T-helper 9 cell (primary cell): ENCODE measurements around the gene MRPL24.
A peak's percentile ranks its signal among the peaks of the same experiment; 100 is the strongest.

Experiments
- DNase-seq: peaks from one replicate; pipeline ENCODE4 v3.0.0-alpha.2; 2020

MRPL24 gene

GRCh38 chr1:156709757-156710489, 31.0 kb downstream of the MRPL24 start:
- DNase-seq: no peak

DNA sequence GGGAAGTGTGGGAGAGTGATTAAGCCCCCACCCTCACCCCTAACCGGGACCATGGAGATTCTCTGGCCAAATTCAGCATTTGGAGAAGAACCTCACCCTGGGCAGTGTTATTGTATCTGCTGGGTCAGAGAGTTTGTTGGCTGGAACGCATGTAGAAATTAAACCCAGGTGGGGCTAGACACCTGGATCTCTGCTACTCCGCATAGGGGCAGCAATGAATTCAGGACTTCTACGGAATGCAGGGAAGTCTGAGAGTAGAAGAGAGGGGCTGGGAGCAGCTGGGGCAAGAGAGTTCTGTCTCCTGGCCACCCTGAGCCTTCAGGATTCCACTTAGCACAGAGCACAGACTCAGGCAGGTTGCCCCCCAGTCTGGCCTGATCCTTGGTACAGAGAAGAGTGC, 31.9 kb downstream of the MRPL24 start:
- no peak for DNase-seq

DNA sequence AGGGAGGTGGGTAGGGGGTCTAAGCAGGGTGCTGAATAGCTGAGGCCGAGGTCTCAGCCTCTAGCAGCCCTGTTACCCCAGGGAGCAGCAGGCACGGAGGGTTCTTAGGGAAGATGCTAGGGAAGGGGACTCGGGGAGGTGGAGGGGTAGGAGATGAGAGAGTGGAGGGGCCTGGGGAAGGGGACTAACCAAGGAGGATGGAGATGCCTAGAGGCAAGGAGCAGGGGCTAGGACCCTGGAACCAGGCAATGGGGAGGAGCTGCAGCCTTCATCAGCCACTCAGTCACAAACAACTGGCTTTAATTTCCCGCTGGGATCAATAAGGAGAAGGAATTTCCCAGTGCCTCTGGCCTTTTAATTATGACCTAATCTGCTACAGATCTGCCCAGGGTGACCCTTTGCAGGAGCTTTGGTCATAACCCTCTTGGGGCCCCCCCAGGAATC, 32.6 kb downstream of the MRPL24 start:
- no peak for DNase-seq

GRCh38 chr1:156707417-156708217, 33.3 kb downstream of the MRPL24 start:
- DNase-seq: no peak

DNA sequence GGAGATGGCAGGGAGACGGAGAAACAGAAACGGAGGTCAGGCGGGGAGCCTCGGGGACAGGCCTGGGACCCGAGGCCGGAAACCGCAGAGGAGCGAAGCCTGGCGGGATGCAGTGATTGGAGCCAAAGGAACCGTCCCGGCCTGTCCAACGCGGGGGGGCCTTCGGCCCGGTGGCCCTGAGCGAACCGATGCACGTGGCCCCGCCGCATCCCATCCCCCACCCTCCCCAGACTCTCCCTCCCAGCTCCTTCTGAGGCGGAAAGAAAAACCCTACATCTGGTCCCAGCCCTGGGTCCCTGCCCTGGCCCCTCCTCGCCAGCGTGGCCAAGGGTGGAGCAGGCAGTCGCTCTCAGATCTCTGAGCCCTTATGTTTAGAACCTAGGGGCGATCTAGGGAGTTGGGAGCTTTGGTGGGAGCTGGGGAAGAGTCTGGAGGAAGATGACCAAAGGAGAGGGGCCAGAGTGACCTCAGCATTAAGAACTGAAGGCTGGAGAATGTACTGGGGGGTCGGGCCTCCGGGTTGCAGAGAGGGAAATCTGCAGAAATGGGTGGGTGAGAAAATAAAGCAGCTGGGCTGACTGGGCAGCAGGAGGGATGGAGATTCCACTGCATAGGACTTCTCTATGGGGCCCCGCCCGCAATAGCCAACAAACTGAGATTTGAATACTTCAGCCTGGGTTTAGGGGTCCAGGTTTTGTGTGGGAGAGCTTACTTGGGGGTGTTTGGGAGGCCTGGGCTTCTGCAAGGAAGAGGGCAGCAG, 34.1 kb downstream of the MRPL24 start:
- no peak for DNase-seq

GRCh38 chr1:156705918-156706656, 34.8 kb downstream of the MRPL24 start:
- DNase-seq: peak; percentile 78

GRCh38 chr1:156705321-156705917, 35.5 kb downstream of the MRPL24 start, which contains the start of gene CRABP2:
Gene CRABP2 (minus strand): TSS chr1:156705583. CDS start chr1:156705446, 137 bp downstream.
- DNase-seq: peak; percentile 23

GRCh38 chr1:156704930-156705320, 36.0 kb downstream of the MRPL24 start:
- peak; percentile 21 for DNase-seq

DNA sequence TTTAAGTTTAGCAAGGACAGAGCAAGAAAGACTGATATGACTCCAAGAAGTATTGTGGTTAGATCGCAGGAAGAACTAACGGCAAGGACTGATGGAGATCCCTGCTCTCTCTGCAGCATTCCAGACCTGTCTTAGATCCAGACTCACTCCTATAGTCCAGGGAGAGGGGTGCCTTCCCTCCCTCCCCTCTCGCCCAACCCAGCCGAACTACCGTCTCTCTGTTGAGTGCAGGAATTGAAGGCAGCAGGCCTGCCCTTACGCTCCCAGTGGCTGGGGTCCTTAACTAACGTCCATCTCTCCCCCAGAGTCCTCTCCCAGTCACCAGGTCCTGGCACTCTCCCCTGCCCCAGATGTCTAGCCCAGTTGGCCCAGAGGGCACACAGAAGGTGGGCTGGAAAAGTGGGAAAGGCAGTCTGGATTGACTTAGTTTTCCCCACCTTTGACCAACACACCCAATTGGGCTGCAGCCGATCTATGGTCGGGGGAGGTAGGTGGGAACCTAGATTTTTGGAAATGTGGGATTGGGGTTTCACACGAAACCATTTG, 36.6 kb downstream of the MRPL24 start:
- DNase-seq: no peak

DNA sequence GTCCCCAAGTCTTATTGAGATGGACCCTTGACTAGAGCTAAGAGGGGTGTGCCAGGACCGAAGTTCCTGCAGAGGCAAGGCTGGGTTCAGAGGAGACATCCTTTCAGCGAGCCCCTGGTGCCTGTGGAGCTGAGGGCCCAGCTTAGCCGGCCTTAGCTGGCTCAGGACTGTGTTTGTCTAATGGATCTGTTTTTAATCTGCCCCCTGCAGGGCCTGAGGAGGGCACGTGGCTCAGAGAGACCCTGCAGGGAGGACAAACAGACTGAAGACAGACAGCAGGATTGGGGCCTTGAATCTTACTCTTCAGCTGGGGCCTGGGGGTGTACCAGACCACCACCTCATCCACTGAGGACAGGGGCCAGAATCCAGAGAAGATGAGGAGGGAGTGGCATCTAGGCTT, 37.1 kb downstream of the MRPL24 start:
- no peak for DNase-seq

GRCh38 chr1:156703336-156703735, 37.6 kb downstream of the MRPL24 start:
- no peak for DNase-seq

DNA sequence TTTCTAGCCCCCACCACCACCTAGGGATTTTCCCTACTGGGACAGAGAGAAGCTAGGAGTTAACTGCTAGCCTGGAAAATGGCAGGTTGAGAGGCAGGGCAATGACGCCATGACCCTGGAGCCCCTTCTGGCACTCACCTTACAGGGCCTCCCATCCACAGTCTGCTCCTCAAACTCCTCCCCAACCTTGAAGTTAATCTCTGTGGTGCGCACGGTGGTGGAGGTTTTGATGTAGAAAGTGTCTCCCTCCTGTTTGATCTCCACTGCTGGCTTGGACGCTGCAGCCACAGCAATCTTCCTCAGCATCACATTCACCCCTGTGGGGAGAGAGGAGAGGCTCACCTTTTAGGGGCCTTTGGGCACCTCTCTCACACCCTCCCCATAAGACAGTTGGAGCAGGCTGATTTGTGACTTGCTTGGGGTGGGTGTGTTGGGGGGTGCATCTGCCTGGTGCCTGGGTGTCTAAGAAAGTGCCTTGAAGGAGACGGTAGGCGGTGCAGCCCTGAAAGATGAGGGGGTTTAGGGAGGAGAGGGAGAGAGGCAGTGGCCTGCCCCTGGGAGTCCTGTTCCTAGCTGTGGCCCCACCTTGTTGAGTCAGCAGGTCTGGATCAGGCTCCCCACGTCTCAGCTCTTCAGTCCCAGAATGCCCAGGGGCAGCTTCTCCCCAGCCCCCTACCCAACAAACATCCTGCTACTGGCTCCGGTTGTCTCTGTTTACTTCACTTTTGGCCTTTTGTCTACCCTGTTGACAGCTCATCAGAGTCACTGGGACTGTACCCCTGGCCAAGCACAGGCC, 40.0 kb downstream of the MRPL24 start:
- no peak for DNase-seq

GRCh38 chr1:156698995-156699394, 41.9 kb downstream of the MRPL24 start:
- no peak for DNase-seq

DNA sequence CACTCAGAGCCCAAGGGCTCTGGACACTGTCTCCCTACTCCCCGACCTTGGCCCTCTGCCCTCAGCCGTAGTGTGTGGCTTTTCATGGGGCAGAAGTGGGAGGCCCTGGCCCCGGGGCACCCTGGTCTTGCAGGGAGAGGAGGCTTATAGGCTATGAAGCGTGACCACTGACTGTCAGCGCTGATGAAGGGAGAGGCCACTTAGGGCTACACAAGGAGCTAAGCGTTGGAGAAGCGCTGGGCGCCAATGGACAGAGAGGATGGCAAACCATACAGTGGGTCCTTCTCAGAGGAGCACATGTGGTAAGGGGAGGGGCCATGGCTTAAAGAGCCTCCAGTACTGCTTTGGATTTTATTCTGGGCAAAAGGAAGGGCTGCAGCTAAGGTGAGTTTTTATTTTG, 43.4 kb downstream of the MRPL24 start:
- no peak for DNase-seq

GRCh38 chr1:156696755-156697154, 44.1 kb downstream of the MRPL24 start:
- no peak for DNase-seq

- no peak for DNase-seq
Observed at GRCh38 chr1:156694690-156694962, 46.3 kb downstream of the MRPL24 start.

DNA sequence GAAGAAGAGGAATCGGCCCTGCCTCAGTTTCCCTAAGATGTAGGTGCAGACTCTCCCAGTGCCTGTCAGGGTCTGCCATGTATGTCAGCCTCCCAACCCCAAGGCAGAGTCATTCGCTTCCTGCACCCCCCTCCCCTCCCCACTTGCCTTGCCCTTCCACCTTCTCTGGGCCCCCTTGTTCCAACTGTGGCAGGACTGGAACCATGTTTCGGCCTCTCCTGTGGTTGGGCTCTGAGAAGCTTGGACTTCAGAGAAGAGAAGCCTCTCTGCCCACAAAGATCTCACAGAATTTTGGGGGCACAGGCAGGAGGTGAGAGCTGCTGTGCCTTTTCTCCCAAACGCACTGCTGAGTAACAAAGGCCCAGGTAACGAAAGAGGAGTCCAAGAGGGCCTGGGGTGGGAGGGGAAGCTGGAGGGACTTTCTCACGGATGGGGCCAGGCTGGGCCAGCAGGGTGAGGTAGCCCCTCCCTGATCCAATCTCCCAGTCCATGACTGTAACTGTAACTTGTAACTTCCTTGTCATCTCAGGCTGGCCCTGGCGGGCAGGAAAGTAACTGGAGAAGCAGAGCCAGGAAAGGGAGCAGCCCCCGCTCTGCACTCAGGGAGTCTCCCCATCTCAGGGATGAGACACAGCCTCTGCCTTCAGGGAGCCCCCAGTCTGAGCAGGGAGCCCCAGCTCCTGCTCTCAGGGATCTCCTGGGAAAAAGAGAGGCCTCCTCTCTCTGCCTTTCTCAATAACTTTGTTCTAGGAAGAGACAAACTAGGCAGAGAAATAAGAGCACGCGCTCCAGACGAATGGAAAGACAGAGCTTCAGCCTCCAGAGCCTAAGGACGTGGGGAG, 46.8 kb downstream of the MRPL24 start:
- DNase-seq: no peak

DNA sequence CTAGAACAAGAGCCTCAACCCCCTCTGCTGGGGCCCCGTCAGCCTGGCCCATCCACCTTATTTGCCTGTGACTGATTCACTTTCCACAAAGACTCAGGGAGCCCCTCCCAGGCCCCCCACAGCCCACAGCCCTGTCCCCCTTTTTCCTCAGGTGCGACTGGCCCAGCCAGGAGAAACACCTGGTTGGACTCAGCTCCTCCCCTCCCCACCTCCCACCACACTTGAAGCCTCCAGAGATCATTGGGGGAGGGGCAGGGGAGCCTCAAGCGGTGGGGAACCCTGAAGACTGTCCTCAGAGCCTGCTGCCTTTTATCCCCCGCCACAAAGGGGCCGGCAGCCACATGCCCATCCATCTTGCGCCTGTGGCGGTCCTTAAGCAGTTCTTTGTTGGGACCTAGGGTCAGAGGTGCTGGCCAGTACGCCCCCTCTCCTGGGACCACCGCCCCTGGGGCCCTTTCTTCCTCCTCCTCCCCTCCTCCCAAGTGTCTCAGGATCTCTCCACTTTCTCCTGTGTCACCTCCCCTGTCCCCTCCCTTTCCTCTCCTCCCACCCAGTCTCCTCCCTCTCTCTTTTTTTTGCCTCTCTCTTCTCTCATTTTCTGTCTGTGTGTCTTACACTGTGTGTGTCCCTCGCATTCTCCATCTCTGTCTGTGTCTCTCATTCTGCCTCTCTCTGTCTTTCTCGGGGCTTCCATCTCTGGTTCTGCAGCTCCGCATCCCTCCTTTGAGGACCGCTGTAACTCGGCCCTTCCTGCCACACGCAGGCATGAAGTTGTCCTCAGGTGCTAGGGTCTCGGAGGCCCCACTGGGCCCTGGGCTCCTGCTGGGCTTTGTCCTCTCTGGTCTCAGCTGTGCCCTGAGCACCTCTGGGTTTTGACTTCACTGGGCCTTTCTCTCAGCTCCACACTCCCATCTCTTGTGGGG, 47.7 kb downstream of the MRPL24 start:
- no peak for DNase-seq

GRCh38 chr1:156692441-156692924, 48.4 kb downstream of the MRPL24 start:
- no peak for DNase-seq
